ENCODE measurements around the gene LILRB1. TPM values are rescaled to one million over a fixed set of nuclear protein-coding genes. Genes with fewer than 3 reads are reported as not detected.

Gene LILRB1
- total and polyA plus RNA-seq, 2 donors (not counting 1 experiment from before 2014, with no cell fraction given): not detected

DNA sequence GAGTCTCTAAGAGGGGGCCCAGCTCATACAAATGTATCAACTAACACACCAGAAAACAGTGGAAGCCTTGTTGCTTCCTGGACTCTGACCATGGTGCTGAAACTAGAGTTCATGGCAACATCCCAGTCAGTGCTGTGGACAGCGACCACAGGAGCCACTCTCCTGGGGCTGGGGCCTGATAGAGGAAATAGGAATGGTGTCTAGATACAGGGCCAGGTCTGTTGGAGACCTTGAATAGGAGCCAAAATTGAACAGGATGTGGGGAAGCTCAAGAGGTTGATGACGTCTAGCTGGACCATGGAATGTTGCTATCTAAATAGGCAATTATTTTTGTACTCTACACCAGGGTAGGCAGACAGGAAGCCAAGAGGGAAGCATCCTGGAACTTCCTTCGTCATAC is 54.2 kb downstream of the LILRB1 start:
- Histone ChIP-seq H3K27me3 (ENCODE audit: control insufficient read depth, insufficient read depth, low read length) (no peaks in the 10 kb centered on the region), H3K4me3 (replicated peaks in 1 of 4; ENCODE audit: control extremely low read depth in 1 of 4, insufficient read depth in 1 of 4, low read depth in 3 of 4, low read length in 4 of 4) (no peak overlapping the region), H4K20me1 (ENCODE audit: control insufficient read depth, extremely low read depth, insufficient read depth, low read length) (no peaks in the 10 kb centered on the region), H3K36me3 (ENCODE audit: control insufficient read depth, insufficient read depth, low read length) (no peaks in the 10 kb centered on the region), H3K27ac (ENCODE audit: insufficient read depth, low read length) (no peak overlapping the region), H3K9me3 (ENCODE audit: control insufficient read depth, insufficient read depth, low read depth, low read length) (no peaks in the 10 kb centered on the region), H3K9ac (ENCODE audit: insufficient read depth, low read length) (no peak overlapping the region), H3K4me1 (ENCODE audit: control insufficient read depth, extremely low read depth, insufficient read depth, low read length) (no peaks in the 10 kb centered on the region), H3K4me2 (ENCODE audit: extremely low read depth, insufficient read depth, low read length) (no peak overlapping the region), H3K79me2 (ENCODE audit: control insufficient read depth, insufficient read depth, low read length) (no peaks in the 10 kb centered on the region), H2AFZ (ENCODE audit: low read length) (no peak overlapping the region)
- TF ChIP-seq EZH2 (IDR thresholded peaks at IDR 0.05; ENCODE audit: low read length, missing control alignments): no peak
- TF ChIP-seq CTCF (conservative IDR thresholded peaks at IDR 0.05 in 1 of 2, IDR thresholded peaks at IDR 0.05 in 1 of 2; ENCODE audit: low read depth in 1 of 2, low read length in 2 of 2): no peak
- peak in 1 of 2 donors; percentile 2 for DNase-seq (ENCODE audit: low read depth in 2 of 2)

Other genes starting within 250 kb of the LILRB1 start
- not detected in 2 replicates for gene TTYH1, start 215.0 kb upstream of the LILRB1 start, total RNA-seq
- not detected in 2 replicates for gene TTYH1, start 215.0 kb upstream of the LILRB1 start, polyA plus RNA-seq
- 20.8 and 32.4 TPM in 2 replicates for gene LENG8, start 181.3 kb upstream of the LILRB1 start, total RNA-seq
- gene LENG8, start 181.3 kb upstream of the LILRB1 start, polyA plus RNA-seq: 11.0 and 12.7 TPM in 2 replicates
- gene LENG9, start 166.7 kb upstream of the LILRB1 start, total RNA-seq: 14.6 and 16.7 TPM in 2 replicates
- gene LENG9, start 166.7 kb upstream of the LILRB1 start, polyA plus RNA-seq: 0.46 and 0.84 TPM in 2 replicates
- 14.7 and 15.9 TPM in 2 replicates for gene CDC42EP5, start 157.2 kb upstream of the LILRB1 start, total RNA-seq
- 3.4 and 7.2 TPM in 2 replicates for gene CDC42EP5, start 157.2 kb upstream of the LILRB1 start, polyA plus RNA-seq
- gene LAIR2, start 127.7 kb upstream of the LILRB1 start, total RNA-seq: not detected in 2 replicates
- not detected in 2 replicates for gene LAIR2, start 127.7 kb upstream of the LILRB1 start, polyA plus RNA-seq
- gene LILRA2, start 56.7 kb upstream of the LILRB1 start, total RNA-seq: not detected in 2 replicates
- not detected in 2 replicates for gene LILRA2, start 56.7 kb upstream of the LILRB1 start, polyA plus RNA-seq
- not detected in 2 replicates for gene LILRA1, start 36.9 kb upstream of the LILRB1 start, total RNA-seq
- not detected in 2 replicates for gene LILRA1, start 36.9 kb upstream of the LILRB1 start, polyA plus RNA-seq
- not detected in 2 replicates for gene LILRB4, start 32.5 kb downstream of the LILRB1 start, total RNA-seq
- gene LILRB4, start 32.5 kb downstream of the LILRB1 start, polyA plus RNA-seq: not detected in 2 replicates
- gene KIR3DL3, start 94.0 kb downstream of the LILRB1 start, total RNA-seq: not detected in 2 replicates
- not detected in 2 replicates for gene KIR3DL3, start 94.0 kb downstream of the LILRB1 start, polyA plus RNA-seq
- gene KIR2DL3, start 108.0 kb downstream of the LILRB1 start, total RNA-seq: not detected in 2 replicates
- gene KIR2DL3, start 108.0 kb downstream of the LILRB1 start, polyA plus RNA-seq: not detected in 2 replicates
- not detected in 2 replicates for gene KIR2DL1, start 139.3 kb downstream of the LILRB1 start, total RNA-seq
- gene KIR2DL1, start 139.3 kb downstream of the LILRB1 start, polyA plus RNA-seq: not detected in 2 replicates
- gene KIR2DL4, start 173.1 kb downstream of the LILRB1 start, total RNA-seq: not detected in 2 replicates
- gene KIR2DL4, start 173.1 kb downstream of the LILRB1 start, polyA plus RNA-seq: not detected in 2 replicates
- gene KIR3DL1, start 186.0 kb downstream of the LILRB1 start, total RNA-seq: not detected in 2 replicates
- gene KIR3DL1, start 186.0 kb downstream of the LILRB1 start, polyA plus RNA-seq: not detected in 2 replicates
- gene KIR2DS4, start 202.2 kb downstream of the LILRB1 start, total RNA-seq: not detected in 2 replicates
- gene KIR2DS4, start 202.2 kb downstream of the LILRB1 start, polyA plus RNA-seq: not detected in 2 replicates
- not detected in 2 replicates for gene KIR3DL2, start 220.0 kb downstream of the LILRB1 start, total RNA-seq
- not detected in 2 replicates for gene KIR3DL2, start 220.0 kb downstream of the LILRB1 start, polyA plus RNA-seq
- not detected in 2 replicates for gene FCAR, start 243.8 kb downstream of the LILRB1 start, total RNA-seq
- gene FCAR, start 243.8 kb downstream of the LILRB1 start, polyA plus RNA-seq: not detected in 2 replicates